CD4-positive, alpha-beta T cell (primary cell): Measurements from ENCODE around the gene GRIN2A. TPM values are rescaled to one million over a fixed set of nuclear protein-coding genes. Genes with fewer than 3 reads are reported as not detected.

ENCODE experiments used
- ATAC-seq: fragments of 200-7000 bp; cut with Tn5 transposase; one replicate; pipeline ENCODE4 v1.10.0; 2022; ENCODE audit warnings: mild to moderate bottlenecking; ENCODE audit not compliant: poor library complexity
- CTCF ChIA-PET: fragments of 350-600 bp; sonication (Branson Sonifier 250); formaldehyde crosslinking; loops from one replicate; lab custom pipeline; 2021; ENCODE audit warnings: antibody characterized with exemption, inconsistent platforms; lab: Charles Lee
- POLR2A ChIA-PET: fragments of 350-600 bp; sonication (Branson Sonifier 250); formaldehyde crosslinking; loops from one replicate; lab custom pipeline; 2021; ENCODE audit warnings: antibody characterized with exemption, inconsistent platforms; lab: Charles Lee
- DNase-seq, 14 experiments: peaks; one replicate each; pipeline ENCODE4 v3.0.0-alpha.2; 2013 to 2020; ENCODE audit warnings: mixed read lengths in 2 of 14
- H3K27ac ChIP-seq, 2 donors: one replicate each; pipeline versions ENCODE4 v1.5.1 to v1.7.0; 2013; ENCODE audit warnings: low read length in 2 of 2, low read depth in 1 of 2, mild to moderate bottlenecking in 1 of 2
- H3K27me3 ChIP-seq, 2 experiments: 1 replicate in 1 of 2; 2 replicates in 1 of 2; pipeline versions ENCODE4 v1.6.1 to v1.7.0; 2013; ENCODE audit warnings: low read length in 2 of 2, control low read depth in 1 of 2, mild to moderate bottlenecking in 1 of 2, moderate library complexity in 1 of 2; ENCODE audit not compliant: insufficient read depth in 2 of 2, control insufficient read depth in 1 of 2
- H3K36me3 ChIP-seq: one replicate; pipeline ENCODE4 v1.6.1; 2013; ENCODE audit warnings: low read length, control low read depth; ENCODE audit not compliant: insufficient read depth
- H3K4me1 ChIP-seq: one replicate; pipeline ENCODE4 v1.6.1; 2013; ENCODE audit warnings: low read length, control low read depth; ENCODE audit not compliant: insufficient read depth
- H3K4me3 ChIP-seq: one replicate; pipeline ENCODE4 v1.5.1; 2013; ENCODE audit warnings: mild to moderate bottlenecking, low read length, moderate library complexity
- H3K9me3 ChIP-seq, 2 experiments: 1 replicate in 1 of 2; 2 replicates in 1 of 2; pipeline versions ENCODE4 v1.6.1 to v1.7.0; 2013; ENCODE audit warnings: low read length in 2 of 2, mild to moderate bottlenecking in 2 of 2, control low read depth in 1 of 2, moderate library complexity in 1 of 2; ENCODE audit not compliant: control insufficient read depth in 1 of 2, insufficient read depth in 1 of 2
- H3K27ac Mint-ChIP-seq: one replicate; pipeline ENCODE4 v1.8.0; 2020; ENCODE audit warnings: mixed read lengths
- H3K27me3 Mint-ChIP-seq: one replicate; pipeline ENCODE4 v1.8.0; 2021; ENCODE audit warnings: mixed read lengths
- H3K36me3 Mint-ChIP-seq: one replicate; pipeline ENCODE4 v1.8.0; 2021; ENCODE audit warnings: low read depth, mixed read lengths
- H3K4me1 Mint-ChIP-seq: one replicate; pipeline ENCODE4 v1.8.0; 2021; ENCODE audit warnings: low read depth, mixed read lengths
- H3K4me3 Mint-ChIP-seq: one replicate; pipeline ENCODE4 v1.8.0; 2020; ENCODE audit warnings: mild to moderate bottlenecking, mixed read lengths
- H3K9me3 Mint-ChIP-seq: one replicate; pipeline ENCODE4 v1.8.0; 2020; ENCODE audit warnings: mixed read lengths
- intact Hi-C, 2 experiments: fragments of 100-400 bp; cut with DNase I in 1 of 2; cut with micrococcal nuclease in 1 of 2; formaldehyde crosslinking; loops; one replicate each; pipeline versions ENCODE4 v1.15.1 to v1.9.0; 2023 to 2025; cut with DNase I, micrococcal nuclease
- total RNA-seq, 174 experiments: library from RNA in 2 of 174; stranded (reverse) in 2 of 174; gene quantifications; one replicate each; pipeline ENCODE4 v1.2.3 and lab custom pipeline; 2021 to 2026
- TF ChIP-seq, protein P1 (sequence below): fragments of 200-600 bp; IDR thresholded peaks from one replicate; pipeline ENCODE4 v1.8.0; 2022; ENCODE audit warnings: antibody characterized with exemption, mild to moderate bottlenecking

Gene GRIN2A
- total RNA-seq, 2 experiments from 2014 or later = not detected

DNA sequence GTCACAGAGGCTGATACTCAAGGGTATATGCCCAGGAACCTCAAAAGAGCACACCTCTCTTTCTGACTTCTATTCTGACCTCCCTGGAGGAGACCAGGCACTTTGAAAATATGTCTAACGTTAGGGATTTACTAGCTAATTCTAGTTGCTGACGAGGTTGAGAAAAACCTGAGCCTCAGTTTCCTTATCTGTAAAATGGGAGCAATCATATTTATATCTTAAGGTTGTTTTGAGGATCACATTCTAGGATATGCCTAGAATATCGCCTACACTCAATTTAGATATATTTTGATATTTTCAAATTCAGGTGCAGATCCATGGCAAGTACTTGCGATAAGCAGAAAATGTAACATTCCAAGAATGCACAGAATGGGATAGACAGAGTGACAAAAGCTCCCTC is 425.8 kb downstream of the GRIN2A start:
- TF ChIP-seq, protein P1, sequence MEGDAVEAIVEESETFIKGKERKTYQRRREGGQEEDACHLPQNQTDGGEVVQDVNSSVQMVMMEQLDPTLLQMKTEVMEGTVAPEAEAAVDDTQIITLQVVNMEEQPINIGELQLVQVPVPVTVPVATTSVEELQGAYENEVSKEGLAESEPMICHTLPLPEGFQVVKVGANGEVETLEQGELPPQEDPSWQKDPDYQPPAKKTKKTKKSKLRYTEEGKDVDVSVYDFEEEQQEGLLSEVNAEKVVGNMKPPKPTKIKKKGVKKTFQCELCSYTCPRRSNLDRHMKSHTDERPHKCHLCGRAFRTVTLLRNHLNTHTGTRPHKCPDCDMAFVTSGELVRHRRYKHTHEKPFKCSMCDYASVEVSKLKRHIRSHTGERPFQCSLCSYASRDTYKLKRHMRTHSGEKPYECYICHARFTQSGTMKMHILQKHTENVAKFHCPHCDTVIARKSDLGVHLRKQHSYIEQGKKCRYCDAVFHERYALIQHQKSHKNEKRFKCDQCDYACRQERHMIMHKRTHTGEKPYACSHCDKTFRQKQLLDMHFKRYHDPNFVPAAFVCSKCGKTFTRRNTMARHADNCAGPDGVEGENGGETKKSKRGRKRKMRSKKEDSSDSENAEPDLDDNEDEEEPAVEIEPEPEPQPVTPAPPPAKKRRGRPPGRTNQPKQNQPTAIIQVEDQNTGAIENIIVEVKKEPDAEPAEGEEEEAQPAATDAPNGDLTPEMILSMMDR = no peak
- no peaks in the 10 kb centered on the region for H3K4me1 Mint-ChIP-seq
- Histone ChIP-seq H3K4me3 (no peak overlapping the region), H3K27ac (no peak overlapping the region), H3K9me3 (no peaks in the 10 kb centered on the region), H3K36me3 (no peaks in the 10 kb centered on the region), H3K4me1 (no peaks in the 10 kb centered on the region), H3K27me3 (no peaks in the 10 kb centered on the region)
- no peak overlapping the region for H3K4me3 Mint-ChIP-seq
- H3K36me3 Mint-ChIP-seq = no peaks in the 10 kb centered on the region
- ChIA-PET CTCF (no interaction called here), POLR2A (no interaction called here)
- ATAC-seq = no peak
- no peak for DNase-seq
- no peaks in the 10 kb centered on the region for H3K27me3 Mint-ChIP-seq
- H3K27ac Mint-ChIP-seq = no peak overlapping the region
- intact Hi-C loops = no loop called here
- peaks cover 6% of the 10 kb centered on the region for H3K9me3 Mint-ChIP-seq

DNA sequence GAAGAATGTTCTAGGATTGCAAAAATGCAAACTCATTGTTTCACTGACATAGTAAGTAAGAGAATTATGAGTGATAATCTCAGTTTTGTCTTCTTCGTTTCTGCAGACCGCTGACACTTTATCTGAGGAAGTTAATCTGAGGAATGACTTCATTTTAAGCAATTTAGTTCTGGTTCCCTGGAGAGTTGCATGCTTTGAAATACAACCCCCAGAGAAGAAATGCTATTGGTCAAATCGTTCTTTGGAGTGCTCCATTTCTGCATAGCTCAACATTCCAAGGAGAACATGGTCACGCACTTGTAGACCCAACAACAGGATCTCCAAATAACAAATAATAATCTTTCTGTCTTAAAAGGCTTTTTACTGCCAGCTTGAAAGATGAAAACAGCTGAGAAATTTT is 427.1 kb downstream of the GRIN2A start:
- H3K27ac ChIP-seq = no peak overlapping the region
- DNase-seq = no peak
- no peak for ATAC-seq
- intact Hi-C loops = no loop called here
- Mint-ChIP-seq H3K27me3 (peaks cover 3% of the 10 kb centered on the region), H3K4me1 (no peaks in the 10 kb centered on the region), H3K4me3 (no peak overlapping the region), H3K9me3 (peaks cover 8% of the 10 kb centered on the region), H3K27ac (no peak overlapping the region), H3K36me3 (no peaks in the 10 kb centered on the region)
- CTCF ChIA-PET = no interaction called here
- no peaks in the 10 kb centered on the region for H3K36me3 ChIP-seq
- H3K9me3 ChIP-seq = no peaks in the 10 kb centered on the region
- no peaks in the 10 kb centered on the region for H3K27me3 ChIP-seq
- no peak overlapping the region for H3K4me3 ChIP-seq
- H3K4me1 ChIP-seq = no peaks in the 10 kb centered on the region
- POLR2A ChIA-PET = no interaction called here
- TF ChIP-seq, protein P1 = no peak

DNA sequence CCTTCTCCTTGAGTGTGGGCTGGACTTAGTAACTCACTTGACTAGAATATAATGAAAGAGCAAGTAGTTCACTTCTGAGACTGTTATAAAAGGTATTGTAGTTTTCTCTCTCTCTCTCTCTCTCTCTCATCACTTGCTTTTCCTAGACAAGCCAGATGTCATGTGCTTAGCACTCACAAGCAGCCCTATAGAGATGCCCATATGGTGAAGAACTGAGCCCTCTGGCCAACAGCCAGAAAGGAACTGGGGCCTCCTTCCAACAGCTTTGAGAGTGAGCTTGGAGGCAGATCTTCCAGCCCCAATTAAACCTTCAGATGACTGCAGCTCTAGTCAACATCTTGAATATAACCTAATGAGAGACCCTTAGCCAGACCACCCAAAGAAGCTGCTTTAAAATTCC is 440.5 kb downstream of the GRIN2A start:
- Mint-ChIP-seq H3K4me3 (no peak overlapping the region), H3K9me3 (peaks cover 6% of the 10 kb centered on the region), H3K27me3 (no peaks in the 10 kb centered on the region), H3K4me1 (no peaks in the 10 kb centered on the region), H3K36me3 (no peaks in the 10 kb centered on the region), H3K27ac (no peak overlapping the region)
- CTCF ChIA-PET = no interaction called here
- Histone ChIP-seq H3K36me3 (no peaks in the 10 kb centered on the region), H3K9me3 (no peaks in the 10 kb centered on the region), H3K4me3 (no peak overlapping the region), H3K4me1 (no peaks in the 10 kb centered on the region), H3K27me3 (no peaks in the 10 kb centered on the region), H3K27ac (no peak overlapping the region)
- POLR2A ChIA-PET = no interaction called here
- intact Hi-C loops = no loop called here
- TF ChIP-seq, protein P1 = no peak
- no peak for ATAC-seq
- DNase-seq = no peak
